CD14-positive monocyte (primary cell): ENCODE measurements around the gene FANCC. TPM values are rescaled to one million over a fixed set of nuclear protein-coding genes. Genes with fewer than 3 reads are reported as not detected.

Experiments
- DNase-seq, 3 donors: peaks; one replicate each; pipeline ENCODE4 v3.0.0-alpha.2; 2011 to 2022
- H2AFZ ChIP-seq: 2 replicates; pipeline ENCODE4 v1.6.0; 2012; ENCODE audit warnings: mild to moderate bottlenecking, low read depth, low read length, inconsistent platforms; ENCODE audit not compliant: insufficient read depth, poor library complexity, severe bottlenecking
- H3K27ac ChIP-seq, 2 donors: 1 replicate in 1 of 2; 2 replicates in 1 of 2; pipeline ENCODE4 v1.5.1; 2012 to 2013; ENCODE audit warnings: low read length in 2 of 2, control low read depth in 1 of 2, inconsistent platforms in 1 of 2, low read depth in 1 of 2, mild to moderate bottlenecking in 1 of 2
- H3K27me3 ChIP-seq, 2 donors: one replicate each; pipeline versions ENCODE4 v1.6.0 to v1.6.1; 2011 to 2013; ENCODE audit warnings: low read length in 2 of 2; ENCODE audit not compliant: control insufficient read depth in 2 of 2, insufficient read depth in 2 of 2
- H3K36me3 ChIP-seq, 2 donors: replicated peaks in 1 of 2; 1 replicate in 1 of 2; 2 replicates in 1 of 2; pipeline versions ENCODE4 v1.5.1 to v1.6.1; 2012 to 2013; ENCODE audit warnings: low read length in 2 of 2, control low read depth in 1 of 2, inconsistent platforms in 1 of 2, mild to moderate bottlenecking in 1 of 2; ENCODE audit not compliant: insufficient read depth in 2 of 2, control insufficient read depth in 1 of 2
- H3K4me1 ChIP-seq, 2 donors: 1 replicate in 1 of 2; 2 replicates in 1 of 2; pipeline versions ENCODE4 v1.5.1 to v1.6.1; 2012 to 2013; ENCODE audit warnings: low read length in 2 of 2, control low read depth in 1 of 2, inconsistent platforms in 1 of 2, mild to moderate bottlenecking in 1 of 2, moderate library complexity in 1 of 2; ENCODE audit not compliant: insufficient read depth in 2 of 2, control insufficient read depth in 1 of 2
- H3K4me2 ChIP-seq: replicated peaks from 2 replicates; pipeline ENCODE3; 2012; ENCODE audit warnings: low read length, moderate library complexity, mild to moderate bottlenecking; ENCODE audit not compliant: poor library complexity, severe bottlenecking; ENCODE audit errors: extremely low read depth
- H3K4me3 ChIP-seq, 3 experiments: fragments of 200-600 bp in 1 of 3; sonication (generic) in 1 of 3; replicated peaks in 1 of 3; 1 replicate in 2 of 3; 2 replicates in 1 of 3; pipeline ENCODE4 v1.5.1; 2011 to 2013; ENCODE audit warnings: low read length in 3 of 3, mild to moderate bottlenecking in 3 of 3, control low read depth in 2 of 3, low read depth in 2 of 3, inconsistent platforms in 1 of 3, moderate library complexity in 1 of 3
- H3K79me2 ChIP-seq: 2 replicates; pipeline ENCODE4 v1.6.0; 2012; ENCODE audit warnings: mild to moderate bottlenecking, control low read depth, inconsistent platforms, low read length, moderate library complexity; ENCODE audit not compliant: insufficient read depth
- H3K9ac ChIP-seq: 2 replicates; pipeline ENCODE4 v1.6.0; 2017; ENCODE audit warnings: low read length, mild to moderate bottlenecking; ENCODE audit not compliant: insufficient read depth, poor library complexity, severe bottlenecking
- H3K9me3 ChIP-seq, 2 donors: replicated peaks in 1 of 2; 1 replicate in 1 of 2; 2 replicates in 1 of 2; pipeline versions ENCODE4 v1.5.1 to v1.6.1; 2012 to 2013; ENCODE audit warnings: low read length in 2 of 2, control low read depth in 1 of 2; ENCODE audit not compliant: control insufficient read depth in 1 of 2, insufficient read depth in 1 of 2
- H4K20me1 ChIP-seq: 2 replicates; pipeline ENCODE4 v1.6.0; 2012; ENCODE audit warnings: mild to moderate bottlenecking, low read length, control low read depth, moderate library complexity; ENCODE audit not compliant: insufficient read depth
- H3K27ac Mint-ChIP-seq, 7 donors: one replicate each; pipeline ENCODE4 v1.8.0; 2020; ENCODE audit warnings: mild to moderate bottlenecking in 7 of 7, mixed read lengths in 7 of 7, moderate library complexity in 6 of 7, inconsistent platforms in 2 of 7
- H3K27me3 Mint-ChIP-seq, 3 donors: one replicate each; pipeline ENCODE4 v1.8.0; 2021 to 2022; ENCODE audit warnings: low read depth in 3 of 3, mild to moderate bottlenecking in 3 of 3, mixed read lengths in 3 of 3, moderate library complexity in 3 of 3, inconsistent platforms in 1 of 3
- H3K36me3 Mint-ChIP-seq, 2 donors: one replicate each; pipeline ENCODE4 v1.8.0; 2020; ENCODE audit warnings: mixed read lengths in 2 of 2, inconsistent platforms in 1 of 2, mild to moderate bottlenecking in 1 of 2
- H3K4me1 Mint-ChIP-seq: one replicate; pipeline ENCODE4 v1.8.0; 2020; ENCODE audit warnings: mild to moderate bottlenecking, mixed read lengths
- H3K4me3 Mint-ChIP-seq, 2 donors: one replicate each; pipeline ENCODE4 v1.8.0; 2020; ENCODE audit warnings: mild to moderate bottlenecking in 2 of 2, mixed read lengths in 2 of 2, moderate library complexity in 1 of 2
- H3K9me3 Mint-ChIP-seq, 7 donors: one replicate each; pipeline ENCODE4 v1.8.0; 2020 to 2022; ENCODE audit warnings: mixed read lengths in 7 of 7, mild to moderate bottlenecking in 6 of 7, moderate library complexity in 6 of 7, inconsistent platforms in 2 of 7
- WGBS: methylation state at CpG from one replicate; pipeline ENCODE4 v1.1.5; 2013; ENCODE audit warnings: missing lambda C conversion rate; ENCODE audit not compliant: insufficient coverage; 5-methylcytosine and 5-hydroxymethylcytosine counted together
- intact Hi-C, 2 donors: fragments of 100-400 bp; cut with micrococcal nuclease; formaldehyde crosslinking; loops; one replicate each; pipeline versions ENCODE4 v1.15.0 to v1.15.1; 2023
- polyA plus RNA-seq, 3 donors: library from polyadenylated mRNA; depleted of rRNA in 1 of 3; unstranded in 2 of 3; stranded (reverse) in 1 of 3; fragments of 300-500 nt in 2 of 3; fragments of >200 nt in 1 of 3; fragmentation: Illumina TruSeq in 2 of 3; gene quantifications; 1 replicate in 2 of 3; 2 replicates in 1 of 3; pipeline ENCODE4 v1.2.3, GENCODE V29; 2012 to 2021
- TF ChIP-seq, protein P1 (sequence below): fragments of 200-600 bp; IDR thresholded peaks from one replicate; pipeline ENCODE4 v1.8.0; 2022; ENCODE audit warnings: antibody characterized with exemption, mild to moderate bottlenecking

Gene FANCC
- polyA plus RNA-seq, 3 donors: 1.2 to 2.2 (median 1.5) TPM

DNA sequence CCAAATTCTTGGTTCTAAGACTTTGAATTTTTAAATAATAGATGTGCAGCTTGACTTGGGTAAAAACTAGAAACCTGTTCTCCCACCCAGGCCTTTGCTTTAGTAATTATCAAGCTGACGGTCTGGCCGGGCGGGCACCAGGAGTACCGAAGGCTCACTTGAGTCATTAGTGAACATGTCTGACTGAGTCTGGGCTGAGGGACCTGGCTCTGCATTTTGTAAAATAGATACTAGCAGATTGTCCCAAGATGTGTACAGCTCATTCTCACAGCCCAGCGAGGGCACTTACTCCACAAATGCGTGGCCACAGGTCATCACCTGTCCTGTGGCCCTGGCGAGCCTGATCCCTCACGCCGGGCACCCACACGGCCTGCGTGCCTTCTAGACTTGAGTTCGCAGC lies 216.2 kb downstream of the FANCC start:
- H3K27me3 Mint-ChIP-seq: no peaks in the 10 kb centered on the region
- no peak overlapping the region for H3K9ac ChIP-seq

DNA sequence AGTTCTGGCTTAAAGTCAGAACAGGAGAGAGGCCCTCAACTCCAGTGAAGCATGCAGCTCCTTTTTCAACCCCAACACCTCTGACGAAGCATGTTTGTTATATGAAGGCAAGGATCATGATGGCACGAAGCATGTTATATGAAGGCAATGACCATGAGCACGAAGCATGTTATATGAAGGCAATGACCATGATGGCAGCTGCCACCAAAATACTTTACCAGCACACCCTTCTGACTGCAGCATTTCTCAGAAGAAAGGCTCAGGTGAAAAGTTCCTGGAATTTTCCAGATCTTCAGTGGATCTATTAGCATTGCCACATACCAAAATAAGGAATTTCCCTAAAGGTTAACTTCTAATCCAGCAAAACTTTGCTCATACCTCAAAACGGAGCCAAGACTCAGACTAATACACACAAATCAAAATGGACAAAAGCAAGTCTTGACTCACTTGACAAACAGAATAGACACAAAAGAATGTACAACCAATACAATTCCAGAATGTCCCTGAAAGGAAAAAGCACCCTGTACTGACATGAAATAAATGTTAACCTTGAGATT lies 217.4 kb downstream of the FANCC start:
- H3K4me1 Mint-ChIP-seq: no peaks in the 10 kb centered on the region
- H3K4me3 Mint-ChIP-seq: no peak overlapping the region
- TF ChIP-seq, protein P1, sequence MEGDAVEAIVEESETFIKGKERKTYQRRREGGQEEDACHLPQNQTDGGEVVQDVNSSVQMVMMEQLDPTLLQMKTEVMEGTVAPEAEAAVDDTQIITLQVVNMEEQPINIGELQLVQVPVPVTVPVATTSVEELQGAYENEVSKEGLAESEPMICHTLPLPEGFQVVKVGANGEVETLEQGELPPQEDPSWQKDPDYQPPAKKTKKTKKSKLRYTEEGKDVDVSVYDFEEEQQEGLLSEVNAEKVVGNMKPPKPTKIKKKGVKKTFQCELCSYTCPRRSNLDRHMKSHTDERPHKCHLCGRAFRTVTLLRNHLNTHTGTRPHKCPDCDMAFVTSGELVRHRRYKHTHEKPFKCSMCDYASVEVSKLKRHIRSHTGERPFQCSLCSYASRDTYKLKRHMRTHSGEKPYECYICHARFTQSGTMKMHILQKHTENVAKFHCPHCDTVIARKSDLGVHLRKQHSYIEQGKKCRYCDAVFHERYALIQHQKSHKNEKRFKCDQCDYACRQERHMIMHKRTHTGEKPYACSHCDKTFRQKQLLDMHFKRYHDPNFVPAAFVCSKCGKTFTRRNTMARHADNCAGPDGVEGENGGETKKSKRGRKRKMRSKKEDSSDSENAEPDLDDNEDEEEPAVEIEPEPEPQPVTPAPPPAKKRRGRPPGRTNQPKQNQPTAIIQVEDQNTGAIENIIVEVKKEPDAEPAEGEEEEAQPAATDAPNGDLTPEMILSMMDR: no peak

More for the DNA sequence above, 216.2 kb downstream of the FANCC start:
- Histone ChIP-seq H3K4me2 (no peak overlapping the region), H3K36me3 (peaks cover 0 to 8% of the 10 kb centered on the region in 2 donors), H3K4me3 (no peak overlapping the region), H3K79me2 (no peaks in the 10 kb centered on the region), H3K4me1 (no peaks in the 10 kb centered on the region), H2AFZ (no peak overlapping the region), H4K20me1 (no peaks in the 10 kb centered on the region), H3K9me3 (no peaks in the 10 kb centered on the region), H3K27me3 (no peaks in the 10 kb centered on the region), H3K27ac (no peak overlapping the region)
- no peak for DNase-seq
- Mint-ChIP-seq H3K9me3 (no peaks in the 10 kb centered on the region), H3K36me3 (peaks cover 14 to 17% of the 10 kb centered on the region in 2 donors), H3K4me3 (no peak overlapping the region), H3K27ac (no peak overlapping the region), H3K4me1 (no peaks in the 10 kb centered on the region)
- TF ChIP-seq, protein P1: no peak
- intact Hi-C loops: no loop called here
- 96% methylated on average over 12 of the region's 12 CpGs for WGBS

More for the DNA sequence above, 217.4 kb downstream of the FANCC start:
- no peaks in the 10 kb centered on the region for H3K79me2 ChIP-seq
- no peak for DNase-seq
- H3K27me3 Mint-ChIP-seq: peaks cover 0 to 1% (median 0%) of the 10 kb centered on the region in 3 donors
- H3K9me3 ChIP-seq: no peaks in the 10 kb centered on the region
- no peak overlapping the region for H3K27ac ChIP-seq
- H3K9me3 Mint-ChIP-seq: no peaks in the 10 kb centered on the region
- peaks cover 11 to 13% of the 10 kb centered on the region in 2 donors for H3K36me3 Mint-ChIP-seq
- intact Hi-C loops: no loop called here
- no peaks in the 10 kb centered on the region for H3K27me3 ChIP-seq
- H3K4me2 ChIP-seq: no peak overlapping the region
- no peaks in the 10 kb centered on the region for H3K4me1 ChIP-seq
- WGBS: 95% methylated on average over 2 of the region's 4 CpGs
- no peaks in the 10 kb centered on the region for H4K20me1 ChIP-seq
- H3K27ac Mint-ChIP-seq: no peak overlapping the region
- H3K4me3 ChIP-seq: no peak overlapping the region
- no peak overlapping the region for H3K9ac ChIP-seq
- peaks cover 0 to 8% of the 10 kb centered on the region in 2 donors for H3K36me3 ChIP-seq
- H2AFZ ChIP-seq: no peak overlapping the region
